Measurements from ENCODE around the gene NSF.
"Not testable (repeated sequence)": the region's sequence is repeated elsewhere in the genome, so short reads cannot be mapped to it uniquely, and the experiment has no call there.

NSF gene

GRCh38 chr17:46756861-46757260, 166.4 kb downstream of the NSF start:
- no peak for DNase-seq (ENCODE audit: low read depth)

- not testable (repeated sequence) for DNase-seq (ENCODE audit: low read depth)
These were observed 167.1 kb downstream of the NSF start for GRCh38 chr17:46757588-46757987.

GRCh38 chr17:46758614-46759013, 168.1 kb downstream of the NSF start:
- DNase-seq (ENCODE audit: low read depth), result no peak

- DNase-seq (ENCODE audit: low read depth), result no peak
These were observed 168.7 kb downstream of the NSF start for GRCh38 chr17:46759141-46759540.

- DNase-seq (ENCODE audit: low read depth), result no peak
These were observed 172.9 kb downstream of the NSF start for GRCh38 chr17:46763416-46763815.

- DNase-seq (ENCODE audit: low read depth), result no peak
These were observed 173.7 kb downstream of the NSF start for GRCh38 chr17:46764000-46764708.

- DNase-seq (ENCODE audit: low read depth), result no peak
These were observed 174.4 kb downstream of the NSF start for GRCh38 chr17:46764709-46765401.

- DNase-seq (ENCODE audit: low read depth), result no peak
These were observed 175.0 kb downstream of the NSF start for GRCh38 chr17:46765453-46765852.

- DNase-seq (ENCODE audit: low read depth), result no peak
These were observed 176.3 kb downstream of the NSF start for GRCh38 chr17:46766493-46767491.

- DNase-seq (ENCODE audit: low read depth), result no peak
These were observed 178.0 kb downstream of the NSF start for GRCh38 chr17:46768540-46768870.

- not testable (repeated sequence) for DNase-seq (ENCODE audit: low read depth)
These were observed 178.4 kb downstream of the NSF start for GRCh38 chr17:46768896-46769295.

- no peak for DNase-seq (ENCODE audit: low read depth)
These were observed 179.3 kb downstream of the NSF start for GRCh38 chr17:46769531-46770438.

- no peak for DNase-seq (ENCODE audit: low read depth)
These were observed 180.0 kb downstream of the NSF start for GRCh38 chr17:46770439-46770817.

- DNase-seq (ENCODE audit: low read depth), result no peak
These were observed 180.5 kb downstream of the NSF start for GRCh38 chr17:46770818-46771560.

- no peak for DNase-seq (ENCODE audit: low read depth)
These were observed 181.3 kb downstream of the NSF start for GRCh38 chr17:46771561-46772474.

- DNase-seq (ENCODE audit: low read depth), result no peak
These were observed 182.2 kb downstream of the NSF start for GRCh38 chr17:46772475-46773220.

GRCh38 chr17:46773221-46773605, 182.7 kb downstream of the NSF start:
- DNase-seq (ENCODE audit: low read depth), result no peak

GRCh38 chr17:46773676-46774075, 183.2 kb downstream of the NSF start:
- no peak for DNase-seq (ENCODE audit: low read depth)

- no peak for DNase-seq (ENCODE audit: low read depth)
These were observed 183.8 kb downstream of the NSF start for GRCh38 chr17:46774108-46774737.

Data from stimulated activated CD8-positive, alpha-beta memory T cell treated with anti-CD3 and anti-CD28 coated beads, Interleukin-12 subunit alpha, Interleukin-12 subunit beta, amount 100 ng/mL, for 1 hour (primary cell).